B cell (primary cell): ENCODE data around the gene PKNOX2. TPM values are rescaled to one million over a fixed set of nuclear protein-coding genes. Genes with fewer than 3 reads are reported as not detected.

ENCODE experiments used
- ATAC-seq: fragments of 200-7000 bp; cut with Tn5 transposase; one replicate; pipeline ENCODE4 v1.10.0; 2021; ENCODE audit warnings: low read depth, mild to moderate bottlenecking, moderate number of reproducible peaks, moderate library complexity
- CTCF ChIA-PET: fragments of 350-600 bp; sonication (Branson Sonifier 250); formaldehyde crosslinking; loops from one replicate; lab custom pipeline; 2021; ENCODE audit warnings: antibody characterized with exemption, inconsistent platforms; lab: Charles Lee
- POLR2A ChIA-PET: fragments of 350-600 bp; sonication (Branson Sonifier 250); formaldehyde crosslinking; loops from one replicate; lab custom pipeline; 2021; ENCODE audit warnings: antibody characterized with exemption; lab: Charles Lee
- DNase-seq: peaks from one replicate; pipeline ENCODE4 v3.0.0; 2013
- H2AFZ ChIP-seq: 2 replicates; pipeline ENCODE4 v1.6.1; 2012; ENCODE audit warnings: mild to moderate bottlenecking, low read depth, low read length; ENCODE audit not compliant: insufficient read depth, poor library complexity, severe bottlenecking
- H3K27ac ChIP-seq, 2 donors: 1 replicate in 1 of 2; 2 replicates in 1 of 2; pipeline ENCODE4 v1.5.1; 2012 to 2013; ENCODE audit warnings: low read length in 2 of 2, mild to moderate bottlenecking in 2 of 2, moderate library complexity in 1 of 2
- H3K27me3 ChIP-seq, 4 experiments: fragments of 200-600 bp in 1 of 4; sonication (generic) in 1 of 4; replicated peaks in 1 of 4; 1 replicate in 2 of 4; 2 replicates in 2 of 4; pipeline versions ENCODE4 v1.6.1 to v1.7.0; 2013 to 2016; ENCODE audit warnings: low read length in 3 of 4, mild to moderate bottlenecking in 2 of 4, mixed read lengths in 1 of 4, moderate library complexity in 1 of 4; ENCODE audit not compliant: insufficient read depth in 4 of 4, control insufficient read depth in 3 of 4; ENCODE audit errors: control extremely low read depth in 1 of 4
- H3K36me3 ChIP-seq, 2 experiments: replicated peaks in 1 of 2; 1 replicate in 1 of 2; 2 replicates in 1 of 2; pipeline versions ENCODE4 v1.6.1 to v1.7.1; 2013; ENCODE audit warnings: low read length in 1 of 2; ENCODE audit not compliant: insufficient read depth in 2 of 2, control insufficient read depth in 1 of 2; ENCODE audit errors: control extremely low read depth in 1 of 2, extremely low read depth in 1 of 2
- H3K4me1 ChIP-seq, 2 donors: fragments of 200-600 bp in 1 of 2; sonication (generic) in 1 of 2; 1 replicate in 1 of 2; 2 replicates in 1 of 2; pipeline versions ENCODE4 v1.5.1 to v1.6.1; 2013 to 2017; ENCODE audit warnings: low read length in 2 of 2; ENCODE audit not compliant: control insufficient read depth in 2 of 2, insufficient read depth in 2 of 2
- H3K4me2 ChIP-seq: replicated peaks from 2 replicates; pipeline ENCODE3; 2012; ENCODE audit warnings: mild to moderate bottlenecking, low read depth, low read length; ENCODE audit not compliant: poor library complexity, severe bottlenecking
- H3K4me3 ChIP-seq, 5 experiments: fragments of 200-600 bp in 1 of 5; sonication (generic) in 1 of 5; 1 replicate in 3 of 5; 2 replicates in 2 of 5; pipeline versions ENCODE4 v1.5.1 to v1.7.0; 2011 to 2016; ENCODE audit warnings: low read length in 4 of 5, mild to moderate bottlenecking in 4 of 5, low read depth in 2 of 5, control low read depth in 1 of 5, moderate library complexity in 1 of 5; ENCODE audit not compliant: insufficient read depth in 1 of 5; ENCODE audit errors: control extremely low read depth in 1 of 5, extremely low read depth in 1 of 5
- H3K79me2 ChIP-seq: fragments of 200-600 bp; sonication (generic); one replicate; pipeline ENCODE4 v1.6.0; 2016; ENCODE audit warnings: low read length; ENCODE audit not compliant: control insufficient read depth, insufficient read depth
- H3K9ac ChIP-seq: fragments of 200-600 bp; sonication (generic); 2 replicates; pipeline ENCODE4 v1.6.1; 2017; ENCODE audit warnings: mild to moderate bottlenecking, low read length, moderate library complexity
- H3K9me3 ChIP-seq, 3 donors: one replicate each; pipeline versions ENCODE4 v1.6.1 to v1.7.1; 2013; ENCODE audit warnings: low read length in 2 of 3; ENCODE audit not compliant: control insufficient read depth in 2 of 3, insufficient read depth in 1 of 3; ENCODE audit errors: control extremely low read depth in 1 of 3
- H4K20me1 ChIP-seq: 2 replicates; pipeline ENCODE4 v1.6.0; 2012; ENCODE audit warnings: mild to moderate bottlenecking, low read length; ENCODE audit not compliant: insufficient read depth, control insufficient read depth, poor library complexity, severe bottlenecking
- H3K27ac Mint-ChIP-seq: one replicate; pipeline ENCODE4 v1.8.0; 2021; ENCODE audit warnings: mixed read lengths
- H3K27me3 Mint-ChIP-seq: one replicate; pipeline ENCODE4 v1.8.0; 2021; ENCODE audit warnings: mixed read lengths
- H3K4me1 Mint-ChIP-seq: one replicate; pipeline ENCODE4 v1.8.0; 2021; ENCODE audit warnings: mixed read lengths
- H3K4me3 Mint-ChIP-seq: one replicate; pipeline ENCODE4 v1.8.0; 2021; ENCODE audit warnings: mixed read lengths
- H3K9me3 Mint-ChIP-seq: one replicate; pipeline ENCODE4 v1.8.0; 2022; ENCODE audit warnings: mixed read lengths; ENCODE audit not compliant: insufficient read depth
- CTCF ChIP-seq: fragments of 200-600 bp; IDR thresholded peaks from one replicate; pipeline ENCODE4 v1.8.0; 2022; ENCODE audit warnings: antibody characterized with exemption, mild to moderate bottlenecking
- EZH2 ChIP-seq: IDR thresholded peaks from 2 replicates; pipeline ENCODE4 v1.6.1; 2012; ENCODE audit warnings: borderline replicate concordance, low read depth, mild to moderate bottlenecking, moderate library complexity, low read length; ENCODE audit not compliant: insufficient read depth, poor library complexity, severe bottlenecking
- WGBS: methylation state at CpG from one replicate; pipeline ENCODE4 v1.1.5; 2013; ENCODE audit warnings: missing lambda C conversion rate; ENCODE audit not compliant: insufficient coverage; 5-methylcytosine and 5-hydroxymethylcytosine counted together
- intact Hi-C: fragments of 100-400 bp; cut with micrococcal nuclease; formaldehyde crosslinking; loops from one replicate; pipeline ENCODE4 v1.10.0; 2022
- polyA plus RNA-seq: library from polyadenylated mRNA; depleted of rRNA; stranded (reverse); fragments of >200 nt; gene quantifications from 2 replicates; pipeline ENCODE4 v1.2.3, GENCODE V29; 2012
- total RNA-seq, 2 donors: library from RNA; stranded (reverse); fragments of 120-200 nt in 1 of 2; gene quantifications; 1 replicate in 1 of 2; 2 replicates in 1 of 2; pipeline versions ENCODE4 v1.2.3 to v1.2.4, GENCODE V29; 2013 to 2022

Gene PKNOX2
- total and polyA plus RNA-seq, 2 donors (not counting 1 experiment from before 2014, with no cell fraction given) = not detected

GRCh38 chr11:125368757-125369156, 204.2 kb downstream of the PKNOX2 start:
- no peaks in the 10 kb centered on the region for H3K9me3 ChIP-seq
- no peaks in the 10 kb centered on the region for H3K4me1 ChIP-seq
- H3K4me3 ChIP-seq = no peak overlapping the region
- H3K9ac ChIP-seq = no peak overlapping the region
- no peak for ATAC-seq
- H3K4me1 Mint-ChIP-seq = no peaks in the 10 kb centered on the region
- no peaks in the 10 kb centered on the region for H3K9me3 Mint-ChIP-seq
- H3K27me3 Mint-ChIP-seq = peaks cover 49% of the 10 kb centered on the region
- H3K36me3 ChIP-seq = no peaks in the 10 kb centered on the region
- H3K27ac ChIP-seq = no peak overlapping the region
- no CpG with 5 or more reads among the region's 4 CpGs for WGBS
- CTCF ChIA-PET = no interaction called here
- no peak overlapping the region for H3K4me2 ChIP-seq
- intact Hi-C loops = no loop called here
- H3K4me3 Mint-ChIP-seq = no peak overlapping the region
- no peak overlapping the region for H2AFZ ChIP-seq
- peaks cover 0 to 12% (median 0%) of the 10 kb centered on the region in 4 experiments for H3K27me3 ChIP-seq
- no peak overlapping the region for H3K27ac Mint-ChIP-seq
- TF ChIP-seq EZH2 = no peak
- TF ChIP-seq CTCF = no peak
- POLR2A ChIA-PET = no interaction called here
- no peaks in the 10 kb centered on the region for H3K79me2 ChIP-seq
- H4K20me1 ChIP-seq = no peaks in the 10 kb centered on the region
- no peak for DNase-seq

- H3K9me3 ChIP-seq = no peaks in the 10 kb centered on the region
- POLR2A ChIA-PET = no interaction called here
- no peaks in the 10 kb centered on the region for H3K4me1 ChIP-seq
- H3K27ac Mint-ChIP-seq = no peak overlapping the region
- H3K27me3 ChIP-seq = peaks cover 0 to 12% (median 0%) of the 10 kb centered on the region in 4 experiments
- no peaks in the 10 kb centered on the region for H3K36me3 ChIP-seq
- no peak overlapping the region for H3K4me3 Mint-ChIP-seq
- WGBS = 91% methylated on average over 5 of the region's 6 CpGs
- no peaks in the 10 kb centered on the region for H3K9me3 Mint-ChIP-seq
- no peaks in the 10 kb centered on the region for H4K20me1 ChIP-seq
- CTCF ChIA-PET = interaction anchor here (1.2 kb wide), 1 partner anchor 23 kb away, joined by 3 read pairs; no protein-coding TSS in a partner anchor
- H3K9ac ChIP-seq = no peak overlapping the region
- H2AFZ ChIP-seq = no peak overlapping the region
- no peaks in the 10 kb centered on the region for H3K4me1 Mint-ChIP-seq
- ATAC-seq = no peak
- intact Hi-C loops = no loop called here
- no peak overlapping the region for H3K27ac ChIP-seq
- TF ChIP-seq EZH2 (no peak), CTCF (no peak)
- DNase-seq = no peak
- no peak overlapping the region for H3K4me2 ChIP-seq
- H3K27me3 Mint-ChIP-seq = peaks cover 50% of the 10 kb centered on the region
- H3K4me3 ChIP-seq = no peak overlapping the region
- H3K79me2 ChIP-seq = no peaks in the 10 kb centered on the region
Measured at GRCh38 chr11:125369808-125370207, 205.3 kb downstream of the PKNOX2 start.
